A549 (cell line): ENCODE measurements around the gene NKX2-8. TPM values are rescaled to one million over a fixed set of nuclear protein-coding genes. Genes with fewer than 3 reads are reported as not detected.

Experiments used
- ATAC-seq, 2 experiments: fragments of 200-7000 bp in 1 of 2; fragments of >200 bp in 1 of 2; cut with Nextera tagmentation in 1 of 2; cut with Tn5 transposase in 1 of 2; 3 replicates each; pipeline versions ENCODE4 v1.8.0 to v1.9.1; 2018 to 2020; ENCODE audit warnings: mild to moderate bottlenecking in 1 of 2, moderate library complexity in 1 of 2
- CTCF ChIA-PET: fragments of 300-600 bp; sonication (Branson Sonifier 250); formaldehyde crosslinking; extraction: SDS; loops from one replicate; lab custom pipeline; 2021; ENCODE audit warnings: antibody characterized with exemption, inconsistent platforms; lab: Yijun Ruan, JAX
- POLR2A ChIA-PET: fragments of 350-600 bp; formaldehyde crosslinking; extraction: SDS; loops from one replicate; lab custom pipeline; 2021; ENCODE audit warnings: antibody characterized with exemption, inconsistent platforms; lab: Yijun Ruan, JAX
- DNase-seq, 2 experiments: peaks; one replicate each; pipeline versions ENCODE4 v3.0.0 to v3.0.0-alpha.2; 2011 to 2016; ENCODE audit warnings: low read depth in 1 of 2, low spot score in 1 of 2
- FAIRE-seq: peaks from 2 replicates; lab custom pipeline; 2011; peaks lifted over from hg19 to GRCh38; lab: Jason Lieb, UNC
- H3K27ac ChIP-seq, 2 experiments: fragments of >200 bp; sonication (Bioruptor Twin); formaldehyde crosslinking; 3 replicates each; pipeline ENCODE4 v1.5.1; 2016 to 2017
- H3K4me1 ChIP-seq: fragments of >200 bp; sonication (Bioruptor Twin); formaldehyde crosslinking; 3 replicates; pipeline ENCODE4 v1.6.1; 2016
- H3K4me2 ChIP-seq: fragments of >200 bp; sonication (Bioruptor Twin); formaldehyde crosslinking; 3 replicates; pipeline ENCODE4 v1.6.1; 2016
- H3K4me3 ChIP-seq: fragments of >200 bp; sonication (Bioruptor Twin); formaldehyde crosslinking; 3 replicates; pipeline ENCODE4 v1.5.1; 2016
- H3K9me3 ChIP-seq: fragments of >200 bp; sonication (Bioruptor Twin); formaldehyde crosslinking; 3 replicates; pipeline ENCODE4 v1.6.1; 2016
- CBX2 ChIP-seq: fragments of 200-600 bp; sonication (generic); IDR thresholded peaks from 2 replicates; pipeline ENCODE4 v1.6.1; 2016; ENCODE audit warnings: low read depth, mild to moderate bottlenecking, borderline replicate concordance
- CEBPB ChIP-seq, 2 experiments: fragments of >200 bp in 1 of 2; sonication (Bioruptor Twin) in 1 of 2; formaldehyde crosslinking in 1 of 2; IDR thresholded peaks; 2 replicates each; pipeline ENCODE4 v1.6.1; 2012 to 2016
- CHD4 ChIP-seq: fragments of 200-600 bp; sonication (generic); IDR thresholded peaks from 2 replicates; pipeline ENCODE4 v1.6.1; 2016; ENCODE audit warnings: antibody characterized with exemption, mild to moderate bottlenecking, borderline replicate concordance
- EHMT2 ChIP-seq: fragments of 200-600 bp; sonication (generic); IDR thresholded peaks from 2 replicates; pipeline ENCODE4 v1.6.1; 2016; ENCODE audit warnings: antibody characterized with exemption, low read depth, mild to moderate bottlenecking, moderate library complexity
- FOSL2 ChIP-seq, 2 experiments: fragments of 450-650 bp in 1 of 2; fragments of >200 bp in 1 of 2; sonication (Bioruptor Twin) in 1 of 2; formaldehyde crosslinking; IDR thresholded peaks; 2 replicates each; pipeline versions ENCODE4 v1.5.0 to v1.6.1; 2016 to 2020; ENCODE audit warnings: mild to moderate bottlenecking in 1 of 2, moderate library complexity in 1 of 2
- FOXS1 ChIP-seq: fragments of 250-450 bp; sonication (Bioruptor Pico); IDR thresholded peaks from 2 replicates; pipeline ENCODE4 v1.5.0; 2020; ENCODE audit warnings: mild to moderate bottlenecking, moderate library complexity
- HOXB13 ChIP-seq: fragments of 250-450 bp; sonication (Bioruptor Pico); IDR thresholded peaks from 2 replicates; pipeline ENCODE4 v1.5.0; 2020; ENCODE audit warnings: low read depth, mild to moderate bottlenecking, moderate library complexity
- HOXB5 ChIP-seq: fragments of 250-450 bp; sonication (Bioruptor Pico); IDR thresholded peaks from 2 replicates; pipeline ENCODE4 v1.5.0; 2020; ENCODE audit warnings: mild to moderate bottlenecking, moderate library complexity
- JUNB ChIP-seq: fragments of >200 bp; sonication (Bioruptor Twin); formaldehyde crosslinking; IDR thresholded peaks from 2 replicates; pipeline ENCODE4 v1.6.1; 2016
- MAFK ChIP-seq: fragments of 450-650 bp; IDR thresholded peaks from 2 replicates; pipeline ENCODE4 v1.6.1; 2014; ENCODE audit not compliant: partially characterized antibody
- MAZ ChIP-seq: fragments of 150-350 bp; IDR thresholded peaks from 2 replicates; pipeline ENCODE4 v1.6.1; 2014; ENCODE audit warnings: antibody characterized with exemption, low read depth, low read length, borderline replicate concordance
- RAD21 ChIP-seq, 2 experiments: fragments of >200 bp in 1 of 2; sonication (Bioruptor Twin) in 1 of 2; formaldehyde crosslinking in 1 of 2; IDR thresholded peaks in 1 of 2; conservative IDR thresholded peaks in 1 of 2; 2 replicates in 1 of 2; 3 replicates in 1 of 2; pipeline ENCODE4 v1.6.1; 2012 to 2018; ENCODE audit warnings: inconsistent platforms in 1 of 2
- RARB ChIP-seq: fragments of 250-450 bp; sonication (Bioruptor Pico); IDR thresholded peaks from 2 replicates; pipeline ENCODE4 v1.8.0; 2021; ENCODE audit warnings: mild to moderate bottlenecking, moderate library complexity
- RNF2 ChIP-seq: fragments of 200-600 bp; sonication (generic); IDR thresholded peaks from 2 replicates; pipeline ENCODE4 v1.6.1; 2016; ENCODE audit warnings: low read depth, mild to moderate bottlenecking, antibody characterized with exemption, moderate library complexity, borderline replicate concordance
- SMC3 ChIP-seq: fragments of >200 bp; sonication (Bioruptor Twin); formaldehyde crosslinking; IDR thresholded peaks from 3 replicates; pipeline ENCODE4 v1.6.1; 2018; ENCODE audit warnings: inconsistent platforms
- TP53 ChIP-seq: fragments of 250-450 bp; sonication (Bioruptor Pico); IDR thresholded peaks from 2 replicates; pipeline ENCODE4 v1.5.0; 2021; ENCODE audit warnings: mild to moderate bottlenecking, moderate library complexity
- ZNF302 ChIP-seq: fragments of 250-450 bp; sonication (Bioruptor Pico); IDR thresholded peaks from 2 replicates; pipeline ENCODE4 v1.9.0; 2021; ENCODE audit warnings: inconsistent platforms, mild to moderate bottlenecking, moderate library complexity
- ZSCAN20 ChIP-seq: fragments of 250-450 bp; sonication (Bioruptor Pico); IDR thresholded peaks from 2 replicates; pipeline ENCODE4 v1.8.0; 2022; ENCODE audit warnings: mild to moderate bottlenecking, moderate library complexity
- WGBS: methylation state at CpG from one replicate; pipeline ENCODE4 v1.1.6; 2017; ENCODE audit errors: missing lambda C conversion rate; 5-methylcytosine and 5-hydroxymethylcytosine counted together
- polyA plus RNA-seq, 4 experiments: library from polyadenylated mRNA; depleted of rRNA in 3 of 4; stranded (reverse); fragments of >200 nt; fragmentation: RNase III in 1 of 4; extraction: RNeasy Plus Mini Kit Qiagen cat#74134 plus additional on column Dnase treatment in 1 of 4; gene quantifications; 2 replicates in 3 of 4; 3 replicates in 1 of 4; pipeline ENCODE4 v1.2.3, GENCODE V29; 2011 to 2017
- TF ChIP-seq, protein P1 (sequence below): IDR thresholded peaks from 2 replicates; pipeline ENCODE4 v1.6.1; 2012; ENCODE audit warnings: low read depth, borderline replicate concordance
- TF ChIP-seq, protein P2 (sequence below): fragments of >200 bp; sonication (Bioruptor Twin); formaldehyde crosslinking; IDR thresholded peaks from 3 replicates; pipeline ENCODE4 v1.5.1; 2016
- TF ChIP-seq, protein P3 (sequence below): fragments of 200-600 bp; sonication (generic); IDR thresholded peaks from 2 replicates; pipeline ENCODE4 v1.6.1; 2016; ENCODE audit warnings: antibody characterized with exemption, mild to moderate bottlenecking, moderate library complexity
- TF ChIP-seq, protein P4 (sequence below): IDR thresholded peaks from 2 replicates; pipeline ENCODE4 v1.6.1; 2012
- TF ChIP-seq, protein P5 (sequence below): fragments of 450-650 bp; IDR thresholded peaks from 2 replicates; pipeline ENCODE4 v1.6.1; 2014; ENCODE audit warnings: antibody characterized with exemption
- TF ChIP-seq, protein P6 (sequence below): fragments of 250-450 bp; sonication (Bioruptor Pico); IDR thresholded peaks from 2 replicates; pipeline ENCODE4 v1.5.0; 2021; ENCODE audit warnings: mild to moderate bottlenecking, moderate library complexity, borderline replicate concordance

Gene NKX2-8
- polyA plus RNA-seq, 2 of the 4 experiments (the other 2 are of a cell fraction) = 0.58 to 0.68 TPM

DNA sequence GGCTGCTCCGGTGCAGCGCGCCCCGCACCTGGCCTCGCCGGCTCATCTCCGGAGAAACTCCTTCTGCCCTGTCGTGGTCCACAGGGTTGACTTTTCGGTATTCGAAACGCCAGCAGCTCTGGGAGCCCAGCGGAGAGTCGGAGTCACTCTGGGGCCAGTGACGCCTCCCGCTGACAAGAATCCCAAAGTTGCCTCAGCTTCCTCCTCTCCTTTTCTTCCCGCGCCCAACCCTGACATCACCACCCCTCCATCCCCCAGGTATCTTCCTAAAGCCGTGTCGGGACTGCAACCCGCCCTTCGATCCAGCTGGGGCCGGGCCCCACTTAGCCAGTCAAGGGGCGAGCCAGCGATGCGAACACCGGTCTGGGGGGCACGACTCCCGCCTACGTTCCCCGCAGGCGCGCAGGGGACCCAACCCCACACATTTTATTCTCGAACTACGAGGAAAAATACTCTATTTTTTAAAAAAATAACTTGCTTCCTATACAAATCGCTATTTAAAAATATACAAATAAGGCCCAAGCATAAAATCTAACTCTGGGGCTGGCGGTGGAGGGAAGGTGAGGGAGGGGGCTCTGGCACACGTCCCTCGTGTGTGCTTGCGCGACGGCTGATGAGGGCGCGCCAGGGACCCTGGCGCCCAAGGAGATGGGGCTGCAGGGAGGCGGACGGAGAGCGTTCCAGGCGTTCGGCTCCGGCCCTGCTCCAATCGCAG is 2.1 kb downstream of the NKX2-8 start:
- DNase-seq (no peak), ATAC-seq (no peak), FAIRE-seq (no peak)
- peak overlapping the region in 1 of 2 experiments; percentile 85; a peak in 2 of 6 replicates for H3K27ac ChIP-seq
- H3K4me3 ChIP-seq = peak overlapping the region; percentile 74
- H3K4me1 ChIP-seq = no peaks in the 10 kb centered on the region
- POLR2A ChIA-PET = no interaction called here
- CTCF ChIA-PET = interaction anchor here (0.7 to 4.1 kb wide), 7 partner anchors 10 to 56 kb away, joined by 3 to 24 read pairs (median 3); no protein-coding TSS in a partner anchor
- 92% methylated on average over 39 of the region's 51 CpGs for WGBS
- H3K9me3 ChIP-seq = no peaks in the 10 kb centered on the region
- H3K4me2 ChIP-seq = peak overlapping the region; percentile 96
- no peak for TF ChIP-seq JUNB
- TF ChIP-seq SMC3 = no peak
- no peak for TF ChIP-seq CEBPB (IDR thresholded peaks at IDR 0.05)
- TF ChIP-seq, protein P1, sequence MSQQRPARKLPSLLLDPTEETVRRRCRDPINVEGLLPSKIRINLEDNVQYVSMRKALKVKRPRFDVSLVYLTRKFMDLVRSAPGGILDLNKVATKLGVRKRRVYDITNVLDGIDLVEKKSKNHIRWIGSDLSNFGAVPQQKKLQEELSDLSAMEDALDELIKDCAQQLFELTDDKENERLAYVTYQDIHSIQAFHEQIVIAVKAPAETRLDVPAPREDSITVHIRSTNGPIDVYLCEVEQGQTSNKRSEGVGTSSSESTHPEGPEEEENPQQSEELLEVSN = no peak
- TF ChIP-seq FOXS1 (CRISPR knock-in tag) = no peak
- TF ChIP-seq, protein P2, sequence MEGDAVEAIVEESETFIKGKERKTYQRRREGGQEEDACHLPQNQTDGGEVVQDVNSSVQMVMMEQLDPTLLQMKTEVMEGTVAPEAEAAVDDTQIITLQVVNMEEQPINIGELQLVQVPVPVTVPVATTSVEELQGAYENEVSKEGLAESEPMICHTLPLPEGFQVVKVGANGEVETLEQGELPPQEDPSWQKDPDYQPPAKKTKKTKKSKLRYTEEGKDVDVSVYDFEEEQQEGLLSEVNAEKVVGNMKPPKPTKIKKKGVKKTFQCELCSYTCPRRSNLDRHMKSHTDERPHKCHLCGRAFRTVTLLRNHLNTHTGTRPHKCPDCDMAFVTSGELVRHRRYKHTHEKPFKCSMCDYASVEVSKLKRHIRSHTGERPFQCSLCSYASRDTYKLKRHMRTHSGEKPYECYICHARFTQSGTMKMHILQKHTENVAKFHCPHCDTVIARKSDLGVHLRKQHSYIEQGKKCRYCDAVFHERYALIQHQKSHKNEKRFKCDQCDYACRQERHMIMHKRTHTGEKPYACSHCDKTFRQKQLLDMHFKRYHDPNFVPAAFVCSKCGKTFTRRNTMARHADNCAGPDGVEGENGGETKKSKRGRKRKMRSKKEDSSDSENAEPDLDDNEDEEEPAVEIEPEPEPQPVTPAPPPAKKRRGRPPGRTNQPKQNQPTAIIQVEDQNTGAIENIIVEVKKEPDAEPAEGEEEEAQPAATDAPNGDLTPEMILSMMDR = no peak
- no peak for TF ChIP-seq RAD21 (conservative IDR thresholded peaks at IDR 0.05 in 1 of 2, IDR thresholded peaks at IDR 0.05 in 1 of 2)
- TF ChIP-seq RNF2 = no peak
- TF ChIP-seq, protein P3, sequence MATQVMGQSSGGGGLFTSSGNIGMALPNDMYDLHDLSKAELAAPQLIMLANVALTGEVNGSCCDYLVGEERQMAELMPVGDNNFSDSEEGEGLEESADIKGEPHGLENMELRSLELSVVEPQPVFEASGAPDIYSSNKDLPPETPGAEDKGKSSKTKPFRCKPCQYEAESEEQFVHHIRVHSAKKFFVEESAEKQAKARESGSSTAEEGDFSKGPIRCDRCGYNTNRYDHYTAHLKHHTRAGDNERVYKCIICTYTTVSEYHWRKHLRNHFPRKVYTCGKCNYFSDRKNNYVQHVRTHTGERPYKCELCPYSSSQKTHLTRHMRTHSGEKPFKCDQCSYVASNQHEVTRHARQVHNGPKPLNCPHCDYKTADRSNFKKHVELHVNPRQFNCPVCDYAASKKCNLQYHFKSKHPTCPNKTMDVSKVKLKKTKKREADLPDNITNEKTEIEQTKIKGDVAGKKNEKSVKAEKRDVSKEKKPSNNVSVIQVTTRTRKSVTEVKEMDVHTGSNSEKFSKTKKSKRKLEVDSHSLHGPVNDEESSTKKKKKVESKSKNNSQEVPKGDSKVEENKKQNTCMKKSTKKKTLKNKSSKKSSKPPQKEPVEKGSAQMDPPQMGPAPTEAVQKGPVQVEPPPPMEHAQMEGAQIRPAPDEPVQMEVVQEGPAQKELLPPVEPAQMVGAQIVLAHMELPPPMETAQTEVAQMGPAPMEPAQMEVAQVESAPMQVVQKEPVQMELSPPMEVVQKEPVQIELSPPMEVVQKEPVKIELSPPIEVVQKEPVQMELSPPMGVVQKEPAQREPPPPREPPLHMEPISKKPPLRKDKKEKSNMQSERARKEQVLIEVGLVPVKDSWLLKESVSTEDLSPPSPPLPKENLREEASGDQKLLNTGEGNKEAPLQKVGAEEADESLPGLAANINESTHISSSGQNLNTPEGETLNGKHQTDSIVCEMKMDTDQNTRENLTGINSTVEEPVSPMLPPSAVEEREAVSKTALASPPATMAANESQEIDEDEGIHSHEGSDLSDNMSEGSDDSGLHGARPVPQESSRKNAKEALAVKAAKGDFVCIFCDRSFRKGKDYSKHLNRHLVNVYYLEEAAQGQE = no peak

DNA sequence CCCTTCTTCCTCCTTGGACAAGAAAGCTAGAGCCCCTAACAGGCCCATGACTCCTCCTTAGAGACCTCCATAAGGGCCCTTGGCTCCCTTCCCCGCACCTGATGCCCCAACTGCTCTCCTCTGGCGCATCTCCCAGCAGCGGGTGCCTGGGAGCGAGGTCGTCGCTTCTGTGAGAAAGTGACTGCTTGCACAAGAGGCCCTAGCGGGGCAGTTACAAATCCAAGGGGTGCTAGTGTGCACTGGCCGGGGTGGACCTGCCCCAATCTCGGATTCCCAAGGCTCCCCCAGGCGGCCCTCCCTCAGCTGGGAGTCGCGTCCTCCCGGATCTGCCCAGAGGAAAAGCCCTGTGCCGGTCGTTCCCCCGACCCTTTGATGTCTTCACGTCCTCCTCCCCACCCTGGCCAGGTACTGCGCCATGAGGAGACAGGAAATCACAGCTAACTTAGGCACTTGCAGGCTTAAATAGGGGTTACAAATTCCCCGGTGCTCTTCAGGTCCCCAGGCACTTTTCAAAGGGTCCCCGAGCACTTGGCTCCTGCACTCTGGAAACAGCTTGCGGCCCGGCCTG is 2.8 kb downstream of the NKX2-8 start:
- CTCF ChIA-PET = interaction anchor here (0.7 to 4.1 kb wide), 7 partner anchors 11 to 55 kb away, joined by 3 to 24 read pairs (median 3); no protein-coding TSS in a partner anchor
- TF ChIP-seq, protein P1 = no peak
- no peak for TF ChIP-seq ZSCAN20 (CRISPR knock-in tag)
- no peak for TF ChIP-seq ZNF302 (CRISPR knock-in tag)
- TF ChIP-seq, protein P4, sequence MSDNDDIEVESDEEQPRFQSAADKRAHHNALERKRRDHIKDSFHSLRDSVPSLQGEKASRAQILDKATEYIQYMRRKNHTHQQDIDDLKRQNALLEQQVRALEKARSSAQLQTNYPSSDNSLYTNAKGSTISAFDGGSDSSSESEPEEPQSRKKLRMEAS = no peak
- TF ChIP-seq SMC3 = no peak
- TF ChIP-seq, protein P5, sequence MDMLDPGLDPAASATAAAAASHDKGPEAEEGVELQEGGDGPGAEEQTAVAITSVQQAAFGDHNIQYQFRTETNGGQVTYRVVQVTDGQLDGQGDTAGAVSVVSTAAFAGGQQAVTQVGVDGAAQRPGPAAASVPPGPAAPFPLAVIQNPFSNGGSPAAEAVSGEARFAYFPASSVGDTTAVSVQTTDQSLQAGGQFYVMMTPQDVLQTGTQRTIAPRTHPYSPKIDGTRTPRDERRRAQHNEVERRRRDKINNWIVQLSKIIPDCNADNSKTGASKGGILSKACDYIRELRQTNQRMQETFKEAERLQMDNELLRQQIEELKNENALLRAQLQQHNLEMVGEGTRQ = no peak
- no peak for TF ChIP-seq FOSL2 (IDR thresholded peaks at IDR 0.05)
- TF ChIP-seq FOSL2 (CRISPR knock-in tag; IDR thresholded peaks at IDR 0.05) = no peak
- TF ChIP-seq, protein P6, sequence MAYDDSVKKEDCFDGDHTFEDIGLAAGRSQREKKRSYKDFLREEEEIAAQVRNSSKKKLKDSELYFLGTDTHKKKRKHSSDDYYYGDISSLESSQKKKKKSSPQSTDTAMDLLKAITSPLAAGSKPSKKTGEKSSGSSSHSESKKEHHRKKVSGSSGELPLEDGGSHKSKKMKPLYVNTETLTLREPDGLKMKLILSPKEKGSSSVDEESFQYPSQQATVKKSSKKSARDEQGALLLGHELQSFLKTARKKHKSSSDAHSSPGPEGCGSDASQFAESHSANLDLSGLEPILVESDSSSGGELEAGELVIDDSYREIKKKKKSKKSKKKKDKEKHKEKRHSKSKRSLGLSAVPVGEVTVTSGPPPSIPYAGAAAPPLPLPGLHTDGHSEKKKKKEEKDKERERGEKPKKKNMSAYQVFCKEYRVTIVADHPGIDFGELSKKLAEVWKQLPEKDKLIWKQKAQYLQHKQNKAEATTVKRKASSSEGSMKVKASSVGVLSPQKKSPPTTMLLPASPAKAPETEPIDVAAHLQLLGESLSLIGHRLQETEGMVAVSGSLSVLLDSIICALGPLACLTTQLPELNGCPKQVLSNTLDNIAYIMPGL (CRISPR knock-in tag) = no peak
- TF ChIP-seq CHD4 = no peak
- TF ChIP-seq EHMT2 = no peak
- no peak for TF ChIP-seq HOXB5 (CRISPR knock-in tag)
- no peak for TF ChIP-seq RARB
- TF ChIP-seq CEBPB (IDR thresholded peaks at IDR 0.05) = no peak
- no peak for TF ChIP-seq TP53
- no peak for TF ChIP-seq MAFK
- TF ChIP-seq MAZ = no peak
- no peak for TF ChIP-seq CBX2
- no peak for TF ChIP-seq HOXB13 (CRISPR knock-in tag)
- 95% methylated on average over 14 of the region's 22 CpGs for WGBS
- no peak for FAIRE-seq
- no peaks in the 10 kb centered on the region for H3K9me3 ChIP-seq
- ATAC-seq = no peak
- H3K4me3 ChIP-seq = no peak overlapping the region
- DNase-seq = no peak
- POLR2A ChIA-PET = no interaction called here
- no peak overlapping the region for H3K4me2 ChIP-seq
- H3K27ac ChIP-seq = no peak overlapping the region
- no peaks in the 10 kb centered on the region for H3K4me1 ChIP-seq
